HG02763 (cell line): ENCODE results near the gene ZGRF1.
"Not testable (repeated sequence)": the region's sequence is repeated elsewhere in the genome, so short reads cannot be mapped to it uniquely, and the experiment has no call there.

Experiments
- ATAC-seq: cut with Tn5 transposase; IDR thresholded peaks from one replicate; pipeline ENCODE4 v1.9.1; 2021; ENCODE audit warnings: mild to moderate bottlenecking, moderate library complexity; ENCODE audit not compliant: unreplicated experiment

The ZGRF1 gene

DNA sequence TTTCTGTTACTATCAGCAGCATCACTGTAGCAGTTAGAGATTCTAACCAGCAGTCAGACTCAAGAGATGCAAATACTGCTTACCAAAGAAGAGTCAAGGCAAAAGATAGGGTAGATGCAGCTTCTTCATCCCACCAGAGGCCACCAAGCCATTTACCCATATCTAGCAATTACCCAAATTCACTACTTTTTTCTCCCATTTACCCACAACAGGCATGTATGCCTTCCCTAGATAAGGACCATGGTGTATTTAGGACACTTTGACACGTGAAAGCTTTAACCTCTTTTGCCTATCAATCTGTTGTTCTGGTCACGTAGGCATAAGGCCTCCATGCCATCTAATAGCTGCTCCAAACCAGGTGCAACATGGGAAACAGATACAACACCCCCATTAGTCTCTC is 5.8 kb upstream of the ZGRF1 start:
- no peak for ATAC-seq

DNA sequence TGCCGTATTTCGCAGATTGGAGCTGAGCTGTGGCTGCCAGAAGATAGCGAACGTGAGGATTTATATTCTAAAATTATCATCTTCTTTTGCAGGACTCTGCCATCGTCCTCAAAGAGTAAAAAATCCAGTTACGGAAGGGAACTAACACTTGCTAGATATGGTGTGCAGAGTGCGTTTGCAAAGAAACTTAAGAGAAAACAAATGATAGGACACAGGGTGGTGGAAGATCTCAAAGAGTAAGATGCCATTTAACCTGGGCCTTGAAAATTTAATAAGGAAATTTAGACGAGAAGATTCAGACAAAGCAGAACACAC is 800 bp upstream of the ZGRF1 start:
- no peak for ATAC-seq

DNA sequence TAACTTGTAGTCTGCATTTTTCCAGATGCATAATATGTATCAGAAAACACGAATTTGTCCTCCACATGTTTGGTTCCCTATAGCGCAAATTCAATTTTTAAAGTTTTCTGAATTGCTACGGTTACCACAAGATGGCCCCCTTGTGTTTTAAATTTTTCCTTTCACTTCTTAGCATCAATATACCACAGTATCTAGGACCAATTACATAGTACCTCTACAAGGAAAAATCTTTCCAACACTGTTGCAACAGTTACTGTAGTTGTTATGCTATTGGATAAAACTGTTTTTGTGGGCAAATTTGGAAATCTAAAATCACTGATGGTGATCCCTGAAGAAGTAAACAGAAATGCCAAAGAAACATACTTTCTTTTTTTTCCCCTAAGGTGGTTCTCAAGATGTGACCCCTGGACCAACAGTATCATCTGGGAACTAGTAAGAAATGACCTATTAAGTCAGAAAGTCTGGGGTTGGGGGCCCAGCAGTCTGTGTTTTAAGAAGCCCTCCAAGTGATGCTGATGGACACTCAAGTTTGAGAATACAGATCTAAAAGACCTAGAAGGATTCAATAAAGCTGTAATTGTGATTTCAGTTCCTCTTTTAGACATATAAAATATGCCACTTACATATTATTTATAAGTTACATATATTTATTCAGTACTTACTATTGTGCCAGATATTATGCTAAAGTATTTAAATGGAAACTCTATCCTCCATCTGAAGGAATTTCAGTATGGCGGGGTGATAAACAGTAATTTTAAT is 3.1 kb downstream of the ZGRF1 start:
- no peak for ATAC-seq

DNA sequence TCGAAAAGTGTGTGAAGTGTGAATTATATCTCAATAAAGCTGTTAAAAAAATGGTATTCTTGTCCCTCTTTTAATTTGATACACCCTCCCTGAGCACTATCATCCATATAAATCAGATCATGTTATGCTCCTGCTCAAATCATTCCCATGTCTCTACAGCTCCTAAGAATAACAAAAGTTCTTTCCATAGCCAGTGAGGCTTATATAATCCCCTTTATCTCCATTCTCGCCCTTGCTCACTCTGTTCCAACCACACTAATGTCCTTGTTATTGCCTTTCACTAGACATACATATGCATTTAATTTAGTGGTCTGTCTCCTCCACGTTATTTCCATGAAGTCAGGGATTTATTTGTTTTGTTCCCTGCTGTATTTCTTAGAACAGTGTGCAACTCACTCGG is 10.5 kb downstream of the ZGRF1 start:
- no peak for ATAC-seq

DNA sequence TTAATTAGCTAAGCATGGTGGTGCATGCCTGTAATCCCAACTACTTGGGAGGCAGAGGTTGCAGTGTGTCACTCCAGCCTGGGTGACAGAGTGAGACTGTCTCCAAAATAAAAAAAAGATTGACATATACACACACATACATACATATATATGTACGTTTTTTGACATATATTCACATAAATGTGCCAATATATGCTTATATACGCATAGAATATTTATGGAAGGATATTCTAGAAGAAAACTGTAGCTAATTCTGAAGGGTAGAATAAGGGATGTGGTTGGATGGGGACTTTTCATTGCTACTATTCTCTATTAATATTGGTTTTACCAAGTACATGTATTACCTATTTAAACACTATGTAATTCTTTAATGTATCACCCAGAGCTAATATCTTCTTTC is 19.7 kb downstream of the ZGRF1 start:
- ATAC-seq: no peak

DNA sequence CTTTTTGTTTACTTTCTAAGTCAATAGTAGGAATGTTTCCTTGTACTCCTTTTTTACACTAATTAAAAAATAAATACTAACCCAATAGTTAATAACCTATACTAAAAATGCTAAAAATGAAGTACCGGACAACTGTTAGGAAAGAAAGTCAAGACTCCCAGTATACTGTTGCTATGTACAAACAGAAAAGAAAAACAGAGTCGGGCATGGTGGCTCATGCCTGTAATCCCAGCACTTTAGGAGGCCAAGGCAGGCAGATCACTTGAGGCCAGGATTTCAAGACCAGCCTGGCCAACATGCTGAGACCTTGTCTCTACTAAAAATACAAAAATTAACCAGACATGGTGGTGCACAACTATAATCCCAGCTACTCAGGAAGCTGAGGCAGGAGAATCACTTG is 23.9 kb downstream of the ZGRF1 start:
- not testable (repeated sequence) for ATAC-seq

DNA sequence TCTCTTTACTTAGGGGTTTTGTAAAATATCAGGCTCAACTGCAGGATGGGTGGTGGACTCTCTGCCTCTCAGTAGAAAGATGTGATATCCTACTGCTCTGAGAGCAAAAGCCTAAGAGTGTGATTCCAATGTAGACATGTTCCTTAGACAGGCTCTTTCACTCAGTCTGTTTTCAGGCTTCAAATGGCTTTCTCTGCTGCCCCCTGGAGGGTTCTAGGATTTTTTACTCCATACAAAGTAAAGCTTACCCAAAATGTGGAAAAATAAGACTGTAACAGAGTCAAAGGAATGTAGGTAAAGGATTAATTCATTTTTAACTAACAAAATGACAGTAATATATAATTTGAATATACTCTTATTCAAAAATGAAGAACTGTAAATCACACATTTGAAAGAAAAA is 32.1 kb downstream of the ZGRF1 start:
- ATAC-seq: no peak

DNA sequence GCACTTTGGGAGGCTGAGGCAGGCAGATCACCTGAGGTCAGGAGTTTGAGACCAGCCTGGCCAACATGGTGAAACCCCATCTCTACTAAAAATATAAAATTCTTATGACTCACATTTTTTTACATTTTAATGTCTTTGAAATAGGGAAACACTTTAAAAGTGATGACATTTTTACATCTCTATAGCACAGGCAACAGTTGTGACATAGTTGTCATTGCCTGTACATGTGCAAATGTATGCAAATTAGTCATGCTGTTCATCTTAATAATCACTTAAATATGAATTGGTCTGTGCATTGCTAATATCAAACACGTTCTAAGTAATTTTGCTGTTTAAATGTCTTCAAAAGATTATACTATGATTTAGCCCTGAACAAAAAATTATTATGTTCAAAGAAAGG is 41.7 kb downstream of the ZGRF1 start:
- no peak for ATAC-seq

DNA sequence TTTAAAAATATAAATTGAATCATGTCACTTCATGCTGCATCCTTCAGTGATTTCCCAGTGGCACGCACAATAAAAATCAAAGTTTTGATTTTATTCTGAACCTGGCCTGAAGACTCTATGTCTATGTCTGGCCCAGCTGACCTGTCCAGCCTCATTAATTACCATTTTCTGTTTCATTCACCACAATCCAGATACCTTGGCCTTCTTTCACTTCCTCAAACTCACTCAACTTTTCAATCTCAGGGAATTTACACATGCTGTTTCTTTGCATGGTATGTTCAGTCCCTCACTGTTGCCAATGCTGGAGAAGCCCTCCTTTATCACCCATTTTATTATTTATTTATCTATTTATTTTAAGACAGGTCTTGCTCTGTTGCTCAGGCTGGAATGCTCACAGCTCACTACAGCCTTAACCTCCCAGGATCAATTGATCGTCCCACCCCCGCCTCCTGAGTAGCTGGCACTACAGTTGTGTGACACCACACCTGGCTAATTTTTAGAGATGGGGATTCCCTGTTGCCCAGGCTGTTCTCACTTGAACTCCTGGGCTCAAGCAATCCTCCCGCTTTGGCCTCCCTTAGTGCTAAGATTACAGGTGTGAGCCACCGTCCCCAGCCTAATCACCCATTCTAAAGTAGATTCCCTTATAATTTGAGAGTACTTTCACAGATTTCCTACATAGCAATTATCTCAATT is 43.1 kb downstream of the ZGRF1 start:
- ATAC-seq: peak; percentile 56

DNA sequence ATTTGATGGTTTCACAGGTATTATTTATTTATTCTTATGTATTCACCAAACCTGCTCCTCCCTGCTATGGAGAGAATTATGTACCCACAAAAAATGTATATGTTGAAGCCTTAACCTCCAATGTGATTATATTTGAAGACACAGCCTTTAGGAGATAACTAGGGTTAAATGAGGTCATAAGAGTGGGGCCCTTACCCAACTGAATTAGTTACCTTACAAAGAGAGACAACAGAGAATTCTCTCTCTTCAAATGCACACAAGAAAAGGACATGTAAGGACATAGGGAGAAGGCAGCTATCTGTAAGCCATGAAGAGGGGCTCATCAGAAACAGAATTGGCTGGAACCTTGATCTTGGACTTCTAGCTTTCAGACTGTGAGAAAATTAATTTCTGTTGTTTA is 44.0 kb downstream of the ZGRF1 start:
- no peak for ATAC-seq

DNA sequence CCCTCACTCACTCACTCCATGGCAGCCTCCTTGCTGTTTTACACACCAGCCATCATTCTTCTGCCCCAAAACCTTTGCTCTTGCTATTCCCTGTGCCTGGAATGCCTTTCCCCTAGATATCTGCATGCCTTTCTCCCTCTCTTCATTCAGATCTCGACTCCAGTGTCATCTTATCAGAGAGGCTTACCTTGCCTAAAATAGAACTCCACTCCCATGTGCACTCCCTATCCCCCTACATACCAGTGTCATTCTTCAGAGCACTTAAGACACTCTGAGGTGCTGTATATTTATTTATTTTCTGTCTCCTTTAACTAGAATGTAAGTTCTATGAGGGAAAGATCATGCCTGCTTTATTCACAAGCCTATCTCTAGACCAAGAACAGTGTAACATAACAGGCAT is 45.1 kb downstream of the ZGRF1 start:
- ATAC-seq: no peak

DNA sequence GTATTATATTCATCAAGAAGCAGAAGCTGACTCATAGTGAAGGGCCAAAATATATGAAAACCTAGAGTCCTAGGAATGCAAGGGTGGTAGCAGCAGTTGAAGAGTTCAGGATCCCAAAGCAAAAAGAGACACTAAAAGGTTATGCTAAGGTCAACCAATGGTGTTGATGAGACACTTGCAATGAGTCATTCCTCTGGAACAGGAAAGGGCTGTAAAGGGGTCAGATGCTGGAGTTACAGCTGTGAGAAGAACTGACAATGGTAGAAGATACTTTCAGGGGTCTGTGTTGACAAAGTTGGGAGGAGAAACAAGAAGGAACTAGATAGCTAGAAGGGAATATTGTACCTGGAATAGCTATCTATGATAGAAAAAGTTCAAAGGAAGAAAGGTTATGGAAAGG is 47.5 kb downstream of the ZGRF1 start:
- ATAC-seq: no peak

DNA sequence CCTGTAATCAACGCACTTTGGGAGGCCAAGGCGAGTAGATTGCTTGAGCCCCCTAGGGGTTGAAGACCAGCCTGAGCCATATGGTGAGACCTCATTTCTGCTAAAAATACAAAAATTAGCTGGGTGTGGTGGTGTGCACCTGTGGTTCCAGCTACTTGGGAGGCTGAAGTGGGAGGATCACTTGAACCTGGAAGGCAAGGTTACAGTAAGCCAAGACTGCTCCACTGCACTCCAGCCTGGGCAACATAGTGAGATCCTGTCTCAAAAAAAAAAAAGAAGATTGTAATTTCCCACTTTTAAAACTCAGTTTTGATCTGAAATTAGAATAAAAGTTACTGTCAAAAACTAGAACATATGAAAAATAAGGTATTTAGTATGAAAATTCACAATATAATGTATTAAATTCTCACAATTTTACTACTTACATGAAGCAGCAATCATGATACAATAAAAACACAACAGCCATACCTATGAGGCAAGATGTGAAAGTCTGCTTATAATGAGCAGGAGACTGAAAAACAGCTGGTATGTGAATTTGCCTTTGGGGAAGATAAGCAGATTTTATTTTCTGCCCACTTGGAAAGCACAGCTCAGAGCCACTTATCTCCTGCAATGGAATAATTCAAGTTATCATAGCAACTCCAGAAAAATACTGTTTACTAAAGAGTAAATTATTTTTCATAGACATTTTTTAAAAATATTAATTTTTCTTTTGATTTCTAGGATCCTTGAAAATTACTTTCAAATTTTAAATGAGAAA is 50.6 kb downstream of the ZGRF1 start:
- no peak for ATAC-seq

DNA sequence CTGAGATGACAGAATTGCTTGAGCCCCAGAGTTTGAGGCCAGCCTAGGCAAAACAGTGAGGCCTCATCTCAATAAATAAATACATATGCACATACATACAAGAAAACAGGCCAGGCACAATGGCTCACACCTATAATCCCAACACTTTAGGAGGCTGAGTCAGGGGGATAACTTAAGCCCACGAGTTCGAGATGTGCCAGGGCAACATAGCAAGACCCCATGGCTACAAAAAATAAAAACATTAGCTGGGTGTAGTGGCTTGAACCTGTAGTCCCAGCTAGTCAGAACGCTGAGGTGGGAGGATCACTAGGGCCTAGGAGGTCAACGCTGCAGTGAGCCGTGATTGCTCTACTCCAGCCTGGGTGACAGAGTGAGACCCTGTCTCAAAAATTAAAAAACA is 69.2 kb downstream of the ZGRF1 start:
- no peak for ATAC-seq

DNA sequence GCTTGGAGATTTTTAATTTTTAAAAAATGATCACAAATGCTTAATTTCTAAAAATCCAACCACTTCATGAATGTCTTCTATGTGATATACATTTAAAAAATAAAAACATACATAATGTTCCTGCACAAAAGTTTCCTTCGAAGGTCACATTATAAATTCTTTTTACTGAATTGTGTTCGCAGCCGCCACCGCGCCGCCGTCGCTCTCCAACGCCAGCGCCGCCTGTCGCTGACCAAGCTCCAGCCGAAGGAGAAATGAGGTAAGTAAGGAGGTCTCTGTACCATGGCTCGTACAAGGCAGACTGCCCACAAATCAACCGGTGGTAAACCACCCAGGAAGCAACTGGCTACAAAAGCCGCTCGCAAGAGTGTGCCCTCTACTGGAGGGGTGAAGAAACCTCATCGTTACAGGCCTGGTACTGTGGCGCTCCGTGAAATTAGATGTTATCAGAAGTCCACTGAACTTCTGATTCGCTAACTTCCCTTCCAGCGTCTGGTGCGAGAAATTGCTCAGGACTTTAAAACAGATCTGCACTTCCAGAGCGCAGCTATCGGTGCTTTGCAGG is 71.9 kb downstream of the ZGRF1 start:
- ATAC-seq: no peak

DNA sequence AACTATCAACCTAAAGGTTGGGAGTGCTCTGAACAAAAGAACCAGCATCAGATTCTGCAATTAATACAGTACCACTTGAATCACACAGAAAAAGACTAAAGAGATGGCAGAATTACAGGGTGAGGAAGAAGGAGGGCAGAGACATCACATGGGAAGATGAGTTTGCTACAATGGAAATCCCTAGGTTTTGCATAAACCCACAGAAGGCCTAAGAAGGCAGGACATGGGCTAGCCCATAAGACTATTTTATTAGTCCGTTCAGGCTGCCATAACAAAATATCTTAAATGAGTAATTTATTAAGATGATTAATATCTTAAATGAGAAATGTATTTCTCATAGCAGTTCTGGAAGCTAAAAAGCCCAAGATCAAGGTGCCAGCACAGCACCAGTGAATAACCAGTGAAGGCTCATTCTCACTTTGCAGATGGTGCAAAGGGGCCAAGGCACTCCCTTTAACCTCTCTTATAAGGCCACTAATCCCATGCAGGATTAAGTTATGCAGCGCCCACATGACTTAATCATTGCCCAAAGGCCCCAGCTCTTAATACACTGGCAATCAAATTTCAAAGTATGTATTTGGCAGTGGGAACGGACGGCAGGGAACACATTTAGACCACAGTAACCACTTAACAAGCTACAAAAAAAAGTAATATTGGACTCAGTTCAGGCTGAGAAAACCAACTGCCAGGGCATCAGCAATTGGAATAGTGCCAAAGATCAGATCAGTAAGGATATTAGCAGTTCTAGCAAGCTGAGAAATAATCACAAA is 73.1 kb downstream of the ZGRF1 start:
- no peak for ATAC-seq

DNA sequence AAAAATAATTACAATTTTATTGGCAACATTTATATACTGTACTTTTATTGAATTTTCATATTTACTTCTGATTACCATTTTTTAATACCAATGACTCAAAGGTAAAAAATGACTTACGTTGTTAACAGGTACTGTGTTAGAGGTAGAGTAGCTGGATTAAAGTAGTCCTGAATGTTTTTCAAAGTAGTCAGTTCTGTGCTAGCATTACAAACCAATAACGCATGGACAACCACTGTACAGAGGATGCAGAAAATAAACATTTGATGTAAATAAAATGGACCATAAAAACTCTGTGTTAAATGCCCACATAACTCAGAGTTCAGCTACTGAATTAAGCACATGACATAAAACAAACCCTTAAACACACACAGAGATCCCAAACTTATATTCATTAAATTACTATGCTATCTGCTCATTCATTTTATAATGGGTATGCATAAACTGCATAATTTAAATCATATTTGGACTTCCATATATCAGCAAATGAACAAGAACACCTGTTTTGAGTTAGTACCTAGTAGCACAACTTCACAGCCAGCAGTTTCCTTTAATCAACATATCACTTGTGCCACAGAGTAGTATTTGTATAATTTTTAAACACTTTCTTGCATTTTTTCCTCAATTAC is 74.3 kb downstream of the ZGRF1 start:
- no peak for ATAC-seq

DNA sequence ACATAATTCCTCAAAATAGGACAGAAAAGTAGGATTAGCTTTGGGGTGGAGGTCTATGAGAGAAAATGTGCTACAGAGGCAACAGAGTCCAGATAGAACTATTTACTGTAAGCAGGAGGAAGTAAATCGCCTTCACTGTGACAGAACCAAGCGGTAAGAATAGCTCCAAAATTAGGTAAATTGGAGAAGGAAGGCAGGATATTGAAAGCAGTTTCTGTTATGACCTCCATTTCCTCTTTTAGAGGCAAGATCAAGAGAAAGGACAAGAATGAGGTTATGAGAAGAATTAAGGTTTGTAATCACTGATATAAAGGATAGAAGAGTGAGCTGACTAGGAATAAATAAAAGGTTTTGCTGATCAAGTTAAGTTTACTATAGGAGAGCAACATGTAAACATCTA is 76.6 kb downstream of the ZGRF1 start:
- ATAC-seq: peak; percentile 52

DNA sequence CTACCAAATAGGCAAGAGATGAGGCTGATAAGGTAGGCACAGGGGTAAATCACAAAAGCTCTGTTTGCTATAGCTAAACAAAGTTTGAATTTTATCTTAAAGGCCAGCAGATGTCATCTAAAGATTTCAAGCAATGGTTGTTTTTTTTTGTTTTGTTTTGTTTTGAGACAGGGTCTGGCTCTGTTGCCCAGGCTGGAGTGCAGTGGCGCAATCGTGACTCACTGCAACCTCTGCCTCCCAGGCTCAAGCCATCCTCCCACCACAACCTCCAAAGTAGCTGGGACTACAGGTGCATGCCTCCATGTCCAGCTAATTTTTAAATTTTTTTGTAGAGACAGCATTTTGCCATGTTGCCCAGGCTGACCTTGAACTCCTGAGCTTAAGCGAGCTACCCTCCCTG is 77.7 kb downstream of the ZGRF1 start:
- no peak for ATAC-seq

DNA sequence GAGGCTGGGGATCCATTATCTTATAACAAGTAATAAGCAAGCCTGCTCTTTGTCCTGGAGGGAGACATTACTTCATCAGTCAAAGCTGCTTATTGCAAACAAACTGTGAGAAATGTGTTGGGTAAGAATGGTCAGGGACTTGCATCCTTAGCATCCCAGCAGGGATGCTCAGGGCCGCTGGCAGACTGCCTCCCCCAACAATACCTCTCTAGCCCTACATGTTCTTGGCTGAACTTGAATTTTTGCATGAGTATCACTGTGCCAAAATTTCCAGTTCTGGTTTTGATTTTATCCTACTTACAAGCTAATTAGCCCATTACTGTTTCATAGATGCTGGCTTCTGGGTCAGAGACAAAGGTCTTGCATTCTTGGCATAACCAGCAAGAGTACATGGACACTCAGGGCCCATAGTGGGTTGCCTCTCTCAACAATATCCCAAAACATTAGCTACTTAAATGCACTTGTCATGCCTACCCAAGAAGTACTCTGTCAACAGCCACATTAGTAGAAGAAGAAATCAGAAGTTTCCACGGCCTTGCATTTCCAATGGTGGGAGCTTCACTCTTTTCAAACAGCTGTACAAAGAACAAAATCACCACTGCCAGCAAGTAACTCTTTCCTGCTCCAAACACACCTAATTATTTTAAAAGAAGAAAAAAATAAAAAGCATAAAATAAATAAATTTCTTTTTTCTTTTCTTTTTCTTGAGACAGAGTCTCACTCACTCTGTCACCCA is 78.9 kb downstream of the ZGRF1 start:
- no peak for ATAC-seq
